ENCODE measurements around the gene B4GALT2.

B4GALT2 gene

DNA sequence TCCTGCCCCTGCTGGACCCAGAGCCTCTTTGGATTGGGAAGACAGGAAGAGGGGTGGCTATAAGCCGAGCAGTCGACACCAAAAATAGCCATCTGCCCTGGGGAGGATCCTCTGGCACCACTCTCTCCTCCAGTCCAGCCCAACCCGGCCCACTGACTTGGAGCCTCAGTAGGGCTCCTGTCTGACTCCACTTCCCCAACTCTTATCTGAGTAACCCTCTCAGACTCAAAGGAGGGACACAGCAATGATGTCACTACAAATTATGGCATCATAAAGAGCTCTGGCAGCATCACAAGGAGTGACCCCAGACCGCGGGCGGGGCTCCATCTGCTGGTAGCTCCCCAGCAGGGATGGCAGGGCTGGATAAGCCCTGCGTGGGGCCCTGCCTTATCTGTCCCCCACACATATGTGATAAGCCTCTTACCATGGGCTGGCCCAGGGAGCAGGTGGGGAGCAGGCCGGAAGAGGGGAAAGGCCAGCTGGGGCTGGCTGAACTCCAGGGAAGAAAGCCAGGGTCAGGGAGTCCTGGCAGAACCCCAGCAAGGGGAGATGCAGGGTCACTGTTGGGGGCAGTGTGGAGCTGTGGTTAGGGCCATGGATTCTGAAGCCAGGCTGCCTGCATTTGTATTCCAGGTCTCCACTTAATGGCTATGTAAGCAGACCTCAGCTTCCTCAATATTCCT lies 56.9 kb downstream of the B4GALT2 start:
- Histone ChIP-seq H3K4me3 (ENCODE audit: low read depth in 1 of 2, low read length in 2 of 2) (no peak overlapping the region), H3K9ac (ENCODE audit: low read depth in 1 of 2, low read length in 2 of 2) (no peak overlapping the region)

DNA sequence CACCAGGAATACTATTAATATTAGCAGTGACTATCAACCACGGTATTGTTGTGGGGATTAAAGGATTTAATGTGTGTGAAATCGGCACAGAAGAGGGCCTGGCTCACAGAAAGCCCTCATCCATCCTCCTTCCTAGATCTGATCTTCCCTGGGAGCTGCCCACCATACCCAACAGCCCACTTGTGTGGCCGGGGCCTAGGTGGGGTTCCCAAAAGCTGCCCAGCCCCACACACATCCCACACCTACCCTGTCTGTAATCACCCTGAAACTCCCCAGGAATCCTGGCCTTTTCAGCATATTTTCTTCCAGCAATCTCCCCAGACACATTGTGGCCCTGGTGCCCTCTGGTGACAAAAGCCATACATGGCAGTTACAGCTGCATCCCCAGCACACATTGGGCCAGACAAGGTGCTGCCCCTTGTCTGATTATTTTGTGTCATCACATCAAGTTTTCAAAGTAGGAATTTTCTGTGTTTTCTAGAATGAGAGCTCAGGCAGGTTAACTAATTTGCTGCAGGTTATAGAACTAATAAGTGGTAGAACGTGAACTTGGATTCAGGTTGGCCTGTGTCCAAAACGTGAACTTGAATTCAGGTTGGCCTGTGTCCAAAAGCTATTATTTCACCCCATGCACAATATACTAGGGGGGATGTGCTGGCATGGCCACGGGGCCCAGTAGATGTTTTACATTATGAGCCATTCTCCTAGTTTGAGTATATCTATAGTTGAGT lies 57.6 kb downstream of the B4GALT2 start:
- H3K9me3 ChIP-seq (ENCODE audit: control insufficient read depth in 1 of 2, low read length in 2 of 2): no peaks in the 10 kb centered on the region
- H3K4me3 ChIP-seq (ENCODE audit: low read depth in 1 of 2, low read length in 2 of 2): no peak overlapping the region
- no peak overlapping the region for H3K9ac ChIP-seq (ENCODE audit: low read depth in 1 of 2, low read length in 2 of 2)
- peaks cover 22 to 26% of the 10 kb centered on the region in 2 donors for H3K4me1 ChIP-seq (ENCODE audit: control insufficient read depth in 1 of 2, insufficient read depth in 2 of 2, low read length in 2 of 2)
- H3K27me3 ChIP-seq (ENCODE audit: control insufficient read depth in 1 of 2, insufficient read depth in 2 of 2, low read length in 2 of 2): no peaks in the 10 kb centered on the region
- H3K36me3 ChIP-seq (ENCODE audit: control insufficient read depth in 1 of 2, insufficient read depth in 2 of 2, low read length in 2 of 2): no peaks in the 10 kb centered on the region
- H3K27ac ChIP-seq (ENCODE audit: low read depth, low read length): no peak overlapping the region

More for the DNA sequence above, 56.9 kb downstream of the B4GALT2 start:
- H3K9me3 ChIP-seq (ENCODE audit: control insufficient read depth in 1 of 2, low read length in 2 of 2): no peaks in the 10 kb centered on the region
- H3K4me1 ChIP-seq (ENCODE audit: control insufficient read depth in 1 of 2, insufficient read depth in 2 of 2, low read length in 2 of 2): peaks cover 27 to 28% of the 10 kb centered on the region in 2 donors
- no peak overlapping the region for H3K27ac ChIP-seq (ENCODE audit: low read depth, low read length)
- H3K27me3 ChIP-seq (ENCODE audit: control insufficient read depth in 1 of 2, insufficient read depth in 2 of 2, low read length in 2 of 2): no peaks in the 10 kb centered on the region
- no peaks in the 10 kb centered on the region for H3K36me3 ChIP-seq (ENCODE audit: control insufficient read depth in 1 of 2, insufficient read depth in 2 of 2, low read length in 2 of 2)

DNA sequence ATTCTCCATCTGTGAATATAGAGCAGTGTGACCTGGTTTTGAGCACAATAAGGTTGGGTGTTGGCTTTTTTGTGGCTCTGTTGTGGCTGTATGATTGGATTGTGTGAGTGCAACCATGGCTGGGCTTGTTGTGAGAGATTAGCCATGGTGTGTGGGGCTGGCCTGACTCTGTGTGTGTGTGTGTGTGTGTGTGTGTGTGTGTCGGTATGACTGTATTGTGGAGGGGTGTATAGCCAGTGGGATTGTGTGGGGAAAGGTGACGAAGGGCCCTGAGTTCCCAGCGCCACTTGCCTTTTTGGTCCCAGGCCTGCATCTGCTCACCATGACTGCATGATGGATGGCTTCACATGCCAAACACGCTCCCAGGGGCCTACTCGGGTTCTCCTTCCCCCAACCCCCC lies 58.1 kb downstream of the B4GALT2 start:
- H3K27me3 ChIP-seq (ENCODE audit: control insufficient read depth in 1 of 2, insufficient read depth in 2 of 2, low read length in 2 of 2): no peaks in the 10 kb centered on the region
- H3K4me1 ChIP-seq (ENCODE audit: control insufficient read depth in 1 of 2, insufficient read depth in 2 of 2, low read length in 2 of 2): peaks cover 16 to 20% of the 10 kb centered on the region in 2 donors
- H3K27ac ChIP-seq (ENCODE audit: low read depth, low read length): no peak overlapping the region
- no peak overlapping the region for H3K9ac ChIP-seq (ENCODE audit: low read depth in 1 of 2, low read length in 2 of 2)
- no peak overlapping the region for H3K4me3 ChIP-seq (ENCODE audit: low read depth in 1 of 2, low read length in 2 of 2)
- no peaks in the 10 kb centered on the region for H3K9me3 ChIP-seq (ENCODE audit: control insufficient read depth in 1 of 2, low read length in 2 of 2)
- no peaks in the 10 kb centered on the region for H3K36me3 ChIP-seq (ENCODE audit: control insufficient read depth in 1 of 2, insufficient read depth in 2 of 2, low read length in 2 of 2)

DNA sequence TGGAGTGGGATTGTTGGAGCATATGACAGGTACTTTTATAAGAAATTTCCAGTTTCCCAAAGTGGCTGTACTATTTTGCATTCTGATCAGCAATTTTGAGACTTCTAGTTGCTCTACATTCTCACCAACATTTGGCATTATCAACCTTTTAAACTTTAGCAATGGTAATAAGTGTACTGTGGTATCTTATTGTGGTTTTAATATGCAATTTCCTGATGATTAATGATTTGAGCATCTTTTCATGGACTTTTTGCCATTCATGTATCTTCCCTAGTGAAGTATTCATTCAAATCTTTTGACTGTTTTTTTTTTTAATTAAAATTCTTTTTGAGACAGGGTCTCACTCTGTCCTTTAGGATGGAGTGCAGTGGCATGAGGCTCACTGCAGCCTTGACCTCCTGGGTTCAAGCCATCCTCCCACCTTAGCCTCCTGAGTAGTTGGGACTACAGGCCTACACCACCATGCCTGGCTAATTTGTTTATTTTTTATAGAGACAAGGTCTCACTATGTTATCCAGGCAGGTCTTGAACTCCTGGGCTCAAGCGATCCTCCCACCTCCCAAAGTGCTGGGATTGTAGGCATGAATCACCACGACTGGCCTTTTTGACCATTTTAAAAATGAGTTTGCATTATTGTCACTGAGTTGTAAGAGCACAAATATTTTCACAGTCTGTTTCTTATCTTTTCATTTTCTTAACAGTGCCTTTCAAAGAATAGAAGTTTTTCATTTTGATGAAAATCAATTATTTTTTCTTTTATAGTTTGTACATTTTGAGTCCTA lies 60.1 kb downstream of the B4GALT2 start:
- Histone ChIP-seq H3K27ac (ENCODE audit: low read depth, low read length) (no peak overlapping the region), H3K27me3 (ENCODE audit: control insufficient read depth in 1 of 2, insufficient read depth in 2 of 2, low read length in 2 of 2) (no peaks in the 10 kb centered on the region), H3K4me1 (ENCODE audit: control insufficient read depth in 1 of 2, insufficient read depth in 2 of 2, low read length in 2 of 2) (peaks cover 11 to 13% of the 10 kb centered on the region in 2 donors), H3K36me3 (ENCODE audit: control insufficient read depth in 1 of 2, insufficient read depth in 2 of 2, low read length in 2 of 2) (no peaks in the 10 kb centered on the region), H3K9me3 (ENCODE audit: control insufficient read depth in 1 of 2, low read length in 2 of 2) (no peaks in the 10 kb centered on the region), H3K9ac (ENCODE audit: low read depth in 1 of 2, low read length in 2 of 2) (no peak overlapping the region), H3K4me3 (ENCODE audit: low read depth in 1 of 2, low read length in 2 of 2) (no peak overlapping the region)

DNA sequence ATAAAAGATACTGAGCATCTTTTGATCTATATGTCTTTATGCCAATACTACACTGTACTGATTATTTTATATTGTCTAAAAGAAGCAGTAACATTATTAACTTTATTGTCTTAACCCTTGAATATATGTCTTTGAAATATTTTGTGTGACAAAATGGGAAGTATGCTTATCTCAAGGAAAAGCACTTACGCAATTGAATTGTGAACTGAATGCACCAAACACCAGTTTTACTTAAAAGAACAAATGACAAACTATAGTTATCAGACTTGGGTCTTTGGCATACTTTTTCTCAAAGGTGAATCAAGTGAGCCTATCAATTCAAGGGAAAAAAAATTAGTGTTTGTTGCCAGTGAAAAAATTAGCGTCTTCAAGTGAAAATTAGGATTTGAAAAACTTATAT lies 61.4 kb downstream of the B4GALT2 start:
- Histone ChIP-seq H3K27ac (ENCODE audit: low read depth, low read length) (no peak overlapping the region), H3K9me3 (ENCODE audit: control insufficient read depth in 1 of 2, low read length in 2 of 2) (no peaks in the 10 kb centered on the region), H3K36me3 (ENCODE audit: control insufficient read depth in 1 of 2, insufficient read depth in 2 of 2, low read length in 2 of 2) (no peaks in the 10 kb centered on the region), H3K4me3 (ENCODE audit: low read depth in 1 of 2, low read length in 2 of 2) (no peak overlapping the region), H3K9ac (ENCODE audit: low read depth in 1 of 2, low read length in 2 of 2) (no peak overlapping the region), H3K27me3 (ENCODE audit: control insufficient read depth in 1 of 2, insufficient read depth in 2 of 2, low read length in 2 of 2) (no peaks in the 10 kb centered on the region), H3K4me1 (ENCODE audit: control insufficient read depth in 1 of 2, insufficient read depth in 2 of 2, low read length in 2 of 2) (peaks cover 10% of the 10 kb centered on the region in 2 donors)

Data from duodenal mucosa (tissue), 2 donors.